ENCODE results near the gene PARP12. TPM values are rescaled to one million over a fixed set of nuclear protein-coding genes. Genes with fewer than 3 reads are reported as not detected.

PARP12 gene
- total and polyA plus RNA-seq, 10 donors = 26.9 to 101 (median 67.2) TPM

- 43 to 57% (median 51%) methylated on average over 2 of the region's 2 CpGs for WGBS, 5 donors
- no peaks in the 10 kb centered on the region for H3K9me3 ChIP-seq
- DNase-seq = no peak
- TF ChIP-seq POLR2A (IDR thresholded peaks at IDR 0.05) = no peak
- TF ChIP-seq CTCF (IDR thresholded peaks at IDR 0.05 in 8 of 11, conservative IDR thresholded peaks at IDR 0.05 in 3 of 11) = no peak
- TF ChIP-seq POLR2AphosphoS5 (IDR thresholded peaks at IDR 0.05) = no peak
- intact Hi-C loops (cut with DNase I; ENCODE audit: low total_unique reads) = no loop called here
- peak overlapping the region in 1 of 8 donors; percentile 8 for H3K4me3 ChIP-seq
- H3K36me3 ChIP-seq = peaks cover 0 to 38% (median 7%) of the 10 kb centered on the region in 6 donors
- H3K4me1 ChIP-seq = peaks cover 0 to 51% (median 16%) of the 10 kb centered on the region in 6 donors
- H3K27ac ChIP-seq = peak overlapping the region in 6 of 8 donors; percentile 4 to 71 (median 40)
- no peaks in the 10 kb centered on the region for H3K27me3 ChIP-seq (replicated peaks in 1 of 7)
Measured at GRCh38 chr7:140085447-140085846, 22.7 kb upstream of the PARP12 start.

DNA sequence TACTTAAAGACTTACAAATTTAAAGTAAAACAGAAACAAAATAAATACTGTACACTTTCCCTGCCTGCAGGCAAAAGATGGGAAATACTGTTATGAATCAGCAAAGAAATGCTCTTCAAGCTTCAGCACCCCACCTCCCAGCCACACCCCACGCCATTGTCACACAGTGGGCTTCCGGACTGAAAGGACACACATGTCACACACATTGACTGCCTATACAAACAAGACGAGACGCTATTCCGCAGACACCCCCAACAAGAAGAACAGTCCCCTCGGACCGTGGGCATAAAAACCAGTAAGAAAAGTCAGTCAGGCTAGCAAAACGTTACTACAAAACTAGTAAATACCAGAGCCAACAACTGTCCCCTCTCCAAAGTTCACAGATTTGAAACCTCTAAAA lies 22.2 kb upstream of the PARP12 start:
- WGBS, 5 donors = 34 to 72% (median 52%) methylated on average over 8 of the region's 8 CpGs
- H3K27me3 ChIP-seq (replicated peaks in 1 of 7) = no peaks in the 10 kb centered on the region

DNA sequence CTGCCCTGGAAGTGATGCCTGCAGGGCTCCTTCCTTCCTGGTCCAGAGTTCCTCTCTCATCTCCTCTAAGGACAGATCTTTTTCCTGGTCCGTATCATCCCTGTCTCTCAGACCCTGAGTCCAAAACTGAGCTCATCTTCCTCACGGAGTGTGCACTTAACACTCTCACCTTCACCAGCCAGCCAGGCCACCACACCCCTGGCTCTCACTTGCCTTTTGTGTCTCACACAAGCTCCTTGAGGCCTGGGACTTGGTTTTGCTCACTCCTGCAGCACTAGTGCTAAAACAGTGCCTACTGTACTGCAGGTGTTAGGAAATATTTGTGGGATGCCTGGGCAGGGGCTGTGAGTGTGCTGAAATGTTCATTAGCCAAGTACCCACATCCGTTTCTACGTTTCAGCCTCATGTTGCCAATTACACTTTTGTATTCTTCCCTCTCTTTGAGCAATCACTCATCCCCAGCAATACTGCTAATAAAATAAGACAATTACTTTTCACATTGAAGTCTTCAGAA lies 21.4 kb upstream of the PARP12 start:
- Histone ChIP-seq H3K27me3 (replicated peaks in 1 of 7) (no peaks in the 10 kb centered on the region), H3K27ac (peak overlapping the region in 5 of 8 donors; percentile 10 to 71 (median 42)), H3K9me3 (no peaks in the 10 kb centered on the region), H3K36me3 (peaks cover 0 to 25% (median 0%) of the 10 kb centered on the region in 6 donors), H3K4me1 (peaks cover 0 to 51% (median 16%) of the 10 kb centered on the region in 6 donors), H3K4me3 (no peak overlapping the region)
- DNase-seq = no peak
- WGBS, 5 donors = 45 to 71% (median 62%) methylated on average over 4 of the region's 4 CpGs
- no peak for TF ChIP-seq CTCF (IDR thresholded peaks at IDR 0.05 in 8 of 11, conservative IDR thresholded peaks at IDR 0.05 in 3 of 11)
- TF ChIP-seq POLR2AphosphoS5 (IDR thresholded peaks at IDR 0.05) = peak in 1 of 3 donors; percentile 35
- intact Hi-C loops (cut with DNase I; ENCODE audit: low total_unique reads) = no loop called here

More for the DNA sequence above, 22.2 kb upstream of the PARP12 start:
- TF ChIP-seq POLR2A (IDR thresholded peaks at IDR 0.05) (no peak), POLR2AphosphoS5 (IDR thresholded peaks at IDR 0.05) (peak in 1 of 3 donors; percentile 34)
- intact Hi-C loops (cut with DNase I; ENCODE audit: low total_unique reads) = no loop called here
- peaks cover 0 to 51% (median 16%) of the 10 kb centered on the region in 6 donors for H3K4me1 ChIP-seq
- peak overlapping the region in 6 of 8 donors; percentile 11 to 71 (median 40) for H3K27ac ChIP-seq
- H3K4me3 ChIP-seq = peak overlapping the region in 1 of 8 donors; percentile 8
- peak; percentile 85 for DNase-seq
- peaks cover 0 to 33% (median 2%) of the 10 kb centered on the region in 6 donors for H3K36me3 ChIP-seq
- no peaks in the 10 kb centered on the region for H3K9me3 ChIP-seq

- Histone ChIP-seq H3K4me1 (peaks cover 0 to 47% (median 16%) of the 10 kb centered on the region in 6 donors), H3K27me3 (replicated peaks in 1 of 7) (no peaks in the 10 kb centered on the region), H3K9me3 (no peaks in the 10 kb centered on the region), H3K4me3 (no peak overlapping the region), H3K27ac (peak overlapping the region in 3 of 8 donors; percentile 2 to 71 (median 42)), H3K36me3 (peaks cover 0 to 13% (median 0%) of the 10 kb centered on the region in 6 donors)
- TF ChIP-seq POLR2AphosphoS5 (IDR thresholded peaks at IDR 0.05) (peak; percentile 4 to 57 (median 12)), CTCF (IDR thresholded peaks at IDR 0.05 in 8 of 11, conservative IDR thresholded peaks at IDR 0.05 in 3 of 11) (no peak)
- 59 to 73% (median 69%) methylated on average over 7 of the region's 7 CpGs for WGBS, 5 donors
- intact Hi-C loops (cut with DNase I; ENCODE audit: low total_unique reads) = no loop called here
- no peak for DNase-seq
Measured at GRCh38 chr7:140082770-140083169, 20.0 kb upstream of the PARP12 start.
